ENCODE measurements around the gene ADAM11.
"Not testable (repeated sequence)": the region's sequence is repeated elsewhere in the genome, so short reads cannot be mapped to it uniquely, and the experiment has no call there.

Gene ADAM11

GRCh38 chr17:44820631-44821212, 61.9 kb downstream of the ADAM11 start:
- no peak overlapping the region for H3K27ac ChIP-seq
- TF ChIP-seq CTCF (conservative IDR thresholded peaks at IDR 0.05): no peak
- no peak for TF ChIP-seq ZFX (IDR thresholded peaks at IDR 0.05)

GRCh38 chr17:44825236-44825635, 66.4 kb downstream of the ADAM11 start:
- H3K27ac ChIP-seq: not testable (repeated sequence)

GRCh38 chr17:44826123-44826790, 67.5 kb downstream of the ADAM11 start:
- TF ChIP-seq ZFX (IDR thresholded peaks at IDR 0.05) (no peak), CTCF (conservative IDR thresholded peaks at IDR 0.05) (no peak)
- no peak overlapping the region for H3K27ac ChIP-seq

- H3K27ac ChIP-seq: no peak overlapping the region
- TF ChIP-seq CTCF (conservative IDR thresholded peaks at IDR 0.05) (no peak), ZFX (IDR thresholded peaks at IDR 0.05) (no peak)
Observed at GRCh38 chr17:44827863-44828262, 69.1 kb downstream of the ADAM11 start.

- H3K27ac ChIP-seq: no peak overlapping the region
- TF ChIP-seq CTCF (conservative IDR thresholded peaks at IDR 0.05) (no peak), ZFX (IDR thresholded peaks at IDR 0.05) (no peak)
Observed at GRCh38 chr17:44828919-44829522, 70.2 kb downstream of the ADAM11 start.

GRCh38 chr17:44829523-44830358, 71.0 kb downstream of the ADAM11 start, which contains the start of gene GJC1:
TSS of gene GJC1 (minus strand) at chr17:44830287. CDS start at chr17:44805817, 24,470 bp downstream.
- peak within 1 kb of the TSS; percentile 20 for H3K27ac ChIP-seq
- TF ChIP-seq ZFX (IDR thresholded peaks at IDR 0.05) (no peak; the same call in 1 of the 2 replicates), CTCF (conservative IDR thresholded peaks at IDR 0.05) (no peak)

GRCh38 chr17:44830359-44831288, 71.8 kb downstream of the ADAM11 start:
- TF ChIP-seq ZFX (IDR thresholded peaks at IDR 0.05) (no peak), CTCF (conservative IDR thresholded peaks at IDR 0.05) (no peak)
- H3K27ac ChIP-seq: peak overlapping the region; percentile 20

Data from C4-2B (cell line).